Measurements from ENCODE around the gene PGAP1.

DNA sequence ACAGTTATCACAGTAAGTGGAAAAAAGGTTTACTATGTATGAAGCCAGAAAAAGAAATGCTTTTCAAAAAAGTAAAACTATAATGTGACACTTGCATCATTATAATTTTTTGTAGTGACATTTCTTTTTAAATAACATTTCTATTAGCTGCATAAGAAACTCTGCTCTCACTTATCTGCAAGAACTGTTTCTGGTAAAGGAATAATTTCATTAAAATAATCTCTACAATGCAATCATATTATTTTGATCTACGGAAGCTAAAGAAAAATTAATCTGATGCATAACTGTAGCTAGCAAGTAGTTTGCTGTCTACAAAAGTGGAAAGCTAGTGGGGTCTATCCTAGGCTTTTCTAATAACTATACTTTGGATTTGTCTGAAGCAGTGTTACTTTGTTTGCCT, 50.1 kb downstream of the PGAP1 start:
- TF ChIP-seq CTCF (IDR thresholded peaks at IDR 0.05): no peak
- no peak for TF ChIP-seq POLR2A (IDR thresholded peaks at IDR 0.05)
- TF ChIP-seq POLR2AphosphoS5 (IDR thresholded peaks at IDR 0.05): no peak
- TF ChIP-seq EP300 (IDR thresholded peaks at IDR 0.05; ENCODE audit: low read depth): no peak
